ENCODE measurements around the gene ZMYND8.

The ZMYND8 gene

DNA sequence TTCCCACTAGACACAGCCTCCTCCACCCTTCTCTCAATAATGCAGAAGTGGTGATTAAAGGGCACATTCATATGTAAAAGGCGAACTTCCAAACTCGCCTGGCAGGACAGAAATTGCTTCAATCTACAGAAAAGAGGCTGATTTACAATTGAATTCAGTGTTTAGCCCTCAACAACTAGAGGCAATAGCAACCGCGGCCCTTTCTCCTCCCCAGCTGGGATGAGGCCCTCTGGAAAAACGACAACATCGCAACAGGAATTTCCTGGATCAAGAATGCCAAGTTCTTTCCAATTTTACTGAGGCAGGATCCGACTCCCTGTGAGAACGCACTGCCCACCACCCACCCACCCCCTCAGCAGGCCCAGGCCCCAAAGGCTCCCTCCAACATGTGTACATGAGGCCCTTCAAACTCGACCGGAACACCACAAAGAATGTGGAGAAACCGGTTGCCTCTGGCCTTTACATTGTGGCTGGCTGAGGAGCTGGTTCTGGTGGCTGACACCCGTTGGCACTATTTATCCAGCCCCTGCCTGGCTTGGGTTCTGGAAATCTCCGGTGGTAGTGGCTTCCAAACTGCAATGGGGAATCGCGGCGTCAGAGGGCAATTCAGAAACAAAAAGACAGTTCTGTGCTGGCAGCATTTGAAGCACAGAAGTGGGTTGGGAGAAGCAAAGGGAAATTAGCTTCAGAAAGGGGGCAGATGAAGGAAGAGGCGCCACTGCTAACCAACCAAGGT, 36.8 kb downstream of the ZMYND8 start:
- H3K27ac ChIP-seq = peak overlapping the region; percentile 92

DNA sequence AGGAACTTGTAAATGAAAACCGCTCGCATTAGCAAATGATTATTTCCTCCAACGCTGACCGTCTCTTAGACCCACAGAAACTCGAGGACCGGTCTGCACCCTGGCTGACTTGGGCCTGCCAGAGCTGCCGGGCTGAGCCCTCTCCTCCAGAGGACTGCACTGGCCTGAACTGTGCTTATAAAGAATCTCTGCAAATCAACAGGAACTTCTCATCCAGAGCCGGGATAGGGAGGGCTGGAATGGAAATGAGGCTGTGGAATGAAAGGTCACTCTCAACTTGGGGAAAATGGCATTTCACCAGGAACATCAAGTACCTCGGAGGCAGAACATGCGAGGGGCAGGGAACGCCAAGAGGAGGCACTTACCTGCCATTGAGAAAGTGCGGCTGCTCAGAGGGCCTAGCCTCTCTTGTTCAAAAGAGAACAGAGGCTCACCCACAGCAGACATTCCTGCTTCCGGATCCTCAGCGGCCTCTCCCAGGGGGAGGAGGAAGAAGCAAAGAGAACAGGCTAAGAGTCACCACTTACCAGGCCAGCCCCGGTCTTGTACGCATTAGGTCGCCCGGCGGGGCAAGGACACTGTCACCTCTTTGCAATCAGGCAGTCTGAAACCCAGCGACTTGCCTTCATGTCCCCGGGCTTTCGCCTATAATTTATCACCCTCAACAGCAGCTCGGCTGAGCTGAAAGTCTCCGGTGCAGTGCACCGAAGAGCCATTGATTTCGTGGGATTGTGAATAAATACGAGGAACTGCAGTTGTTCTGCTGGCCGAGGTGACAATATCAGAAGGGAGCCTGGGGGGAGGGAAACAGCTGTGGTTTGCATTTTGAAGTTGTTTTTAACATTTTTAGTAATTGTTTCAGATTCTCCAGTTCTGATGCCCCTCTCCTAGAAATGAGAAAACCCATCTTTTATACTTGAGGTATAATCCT, 37.6 kb downstream of the ZMYND8 start:
- H3K27ac ChIP-seq = peak overlapping the region; percentile 92
- TF ChIP-seq, protein P1, sequence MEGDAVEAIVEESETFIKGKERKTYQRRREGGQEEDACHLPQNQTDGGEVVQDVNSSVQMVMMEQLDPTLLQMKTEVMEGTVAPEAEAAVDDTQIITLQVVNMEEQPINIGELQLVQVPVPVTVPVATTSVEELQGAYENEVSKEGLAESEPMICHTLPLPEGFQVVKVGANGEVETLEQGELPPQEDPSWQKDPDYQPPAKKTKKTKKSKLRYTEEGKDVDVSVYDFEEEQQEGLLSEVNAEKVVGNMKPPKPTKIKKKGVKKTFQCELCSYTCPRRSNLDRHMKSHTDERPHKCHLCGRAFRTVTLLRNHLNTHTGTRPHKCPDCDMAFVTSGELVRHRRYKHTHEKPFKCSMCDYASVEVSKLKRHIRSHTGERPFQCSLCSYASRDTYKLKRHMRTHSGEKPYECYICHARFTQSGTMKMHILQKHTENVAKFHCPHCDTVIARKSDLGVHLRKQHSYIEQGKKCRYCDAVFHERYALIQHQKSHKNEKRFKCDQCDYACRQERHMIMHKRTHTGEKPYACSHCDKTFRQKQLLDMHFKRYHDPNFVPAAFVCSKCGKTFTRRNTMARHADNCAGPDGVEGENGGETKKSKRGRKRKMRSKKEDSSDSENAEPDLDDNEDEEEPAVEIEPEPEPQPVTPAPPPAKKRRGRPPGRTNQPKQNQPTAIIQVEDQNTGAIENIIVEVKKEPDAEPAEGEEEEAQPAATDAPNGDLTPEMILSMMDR (conservative IDR thresholded peaks at IDR 0.05) = no peak
- TF ChIP-seq ZFX (IDR thresholded peaks at IDR 0.05) = peak; percentile 37; the same call in 1 of the 2 replicates

More for the DNA sequence above, 36.8 kb downstream of the ZMYND8 start:
- TF ChIP-seq, protein P1 (conservative IDR thresholded peaks at IDR 0.05) = no peak
- peak; percentile 58; the same call in 1 of the 2 replicates for TF ChIP-seq ZFX (IDR thresholded peaks at IDR 0.05)

DNA sequence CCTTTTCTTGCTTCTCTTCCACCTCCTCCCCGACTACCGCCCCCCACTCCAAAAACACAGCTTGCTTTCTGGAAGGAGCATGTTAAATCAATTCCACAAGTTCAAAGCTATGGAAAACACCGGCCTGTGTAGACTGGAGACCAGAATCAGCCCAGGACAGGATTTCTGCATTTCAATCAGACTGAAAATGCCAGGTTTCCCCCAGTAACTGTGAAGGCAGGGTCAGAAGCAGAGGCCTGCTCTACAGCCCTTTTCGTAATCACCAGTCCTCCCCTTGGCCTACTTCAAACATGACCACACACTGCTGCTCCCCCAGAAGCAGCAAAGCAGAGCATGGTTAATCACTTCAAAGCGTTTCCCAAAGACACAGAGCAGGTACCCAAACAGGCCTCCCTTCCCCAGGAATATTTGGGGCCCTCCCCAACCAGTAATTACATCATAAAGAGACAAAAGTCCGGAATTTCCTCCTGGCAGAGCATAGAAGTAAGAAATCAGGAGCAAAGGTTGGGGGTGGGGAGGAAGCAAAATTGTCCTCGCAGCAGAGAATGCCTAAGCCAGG, 38.4 kb downstream of the ZMYND8 start:
- H3K27ac ChIP-seq = peak overlapping the region; percentile 92
- TF ChIP-seq, protein P1 (conservative IDR thresholded peaks at IDR 0.05) = no peak
- TF ChIP-seq ZFX (IDR thresholded peaks at IDR 0.05) = no peak; the same call in 1 of the 2 replicates

DNA sequence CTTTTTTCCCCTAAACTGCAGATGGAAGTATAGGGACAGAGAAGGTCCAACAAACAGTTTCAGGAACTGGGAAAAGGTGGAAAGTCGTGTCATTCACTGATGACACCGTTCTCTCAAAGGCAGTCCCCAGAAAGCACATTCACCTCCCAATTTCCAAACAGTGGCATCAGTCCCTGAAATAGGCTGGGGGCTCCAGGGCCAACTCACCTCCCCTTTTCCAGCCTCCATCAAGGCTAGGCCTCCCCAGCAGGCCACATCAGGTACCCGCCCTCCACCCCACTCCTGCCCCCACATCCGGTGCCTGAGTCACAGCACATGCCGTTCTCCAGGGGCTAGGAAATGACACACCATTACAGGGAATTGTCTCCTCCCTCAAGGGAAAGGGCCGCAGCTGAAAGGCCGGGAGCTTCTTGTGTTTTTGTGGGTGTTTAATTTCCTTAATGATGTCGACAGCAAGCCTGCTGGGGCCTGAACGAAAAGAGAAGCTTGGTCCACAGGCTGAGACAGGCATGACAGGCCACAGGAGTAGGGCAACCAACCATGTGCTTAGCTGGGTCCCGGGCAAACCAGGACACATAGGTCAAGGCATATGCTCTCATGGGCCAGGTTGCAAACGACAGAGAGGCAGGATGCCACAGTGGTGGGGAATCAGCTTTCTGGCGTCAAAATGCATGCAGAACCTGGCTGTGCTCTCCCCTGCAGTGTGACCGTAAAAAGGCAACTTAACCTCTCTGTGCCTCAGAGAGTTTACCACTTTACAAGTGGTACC, 39.2 kb downstream of the ZMYND8 start:
- peak overlapping the region; percentile 92 for H3K27ac ChIP-seq
- TF ChIP-seq, protein P1 (conservative IDR thresholded peaks at IDR 0.05) = no peak
- no peak for TF ChIP-seq ZFX (IDR thresholded peaks at IDR 0.05)

GRCh38 chr20:47316776-47317126, 39.7 kb downstream of the ZMYND8 start:
- H3K27ac ChIP-seq = peak overlapping the region; percentile 92
- no peak for TF ChIP-seq ZFX (IDR thresholded peaks at IDR 0.05)
- TF ChIP-seq, protein P1 (conservative IDR thresholded peaks at IDR 0.05) = no peak

GRCh38 chr20:47315339-47316056, 41.0 kb downstream of the ZMYND8 start:
- H3K27ac ChIP-seq = peak overlapping the region; percentile 4; the same call in 1 of the 2 replicates

More at GRCh38 chr20:47315339-47316056, 41.0 kb downstream of the ZMYND8 start:
- TF ChIP-seq, protein P1 (conservative IDR thresholded peaks at IDR 0.05) = no peak
- TF ChIP-seq ZFX (IDR thresholded peaks at IDR 0.05) = no peak
